H1 (cell line): ENCODE data around the gene MROH7. TPM values are rescaled to one million over a fixed set of nuclear protein-coding genes. Genes with fewer than 3 reads are reported as not detected.

Experiments
- CTBP2 ChIP-seq: IDR thresholded peaks from 2 replicates; pipeline ENCODE4 v1.7.0; 2011; ENCODE audit warnings: borderline replicate concordance, mild to moderate bottlenecking, moderate library complexity, mixed read lengths, low read length; ENCODE audit not compliant: insufficient read depth, insufficient read length
- EZH2 ChIP-seq: fragments of 200-600 bp; sonication (generic); IDR thresholded peaks from 2 replicates; pipeline ENCODE4 v1.7.1; 2012; ENCODE audit warnings: low read depth, mild to moderate bottlenecking, moderate library complexity, low read length, inconsistent platforms; ENCODE audit not compliant: severe bottlenecking
- SP4 ChIP-seq: IDR thresholded peaks from 2 replicates; pipeline ENCODE4 v1.6.1; 2012; ENCODE audit warnings: low read length, inconsistent platforms
- ZNF274 ChIP-seq: IDR thresholded peaks from 2 replicates; pipeline ENCODE4 v1.7.0; 2012; ENCODE audit warnings: low read length, borderline replicate concordance; ENCODE audit errors: extremely low read depth
- polyA plus RNA-seq, 7 experiments: library from polyadenylated mRNA; depleted of rRNA in 3 of 7; stranded (reverse) in 5 of 7; unstranded in 2 of 7; fragments of >200 nt in 5 of 7; fragments of 200-250 nt in 2 of 7; gene quantifications; 1 replicate in 5 of 7; 2 replicates in 1 of 7; 4 replicates in 1 of 7; pipeline versions ENCODE4 v1.2.1 to v1.2.3, GENCODE V29; 2011 to 2013; ENCODE audit warnings: missing spikeins in 2 of 7, mixed read lengths in 2 of 7
- total RNA-seq: library from RNA; stranded (reverse); fragmentation: NEBNext Ultra II Directional; extraction: Animal tissue kit (Norgen Biotek cat#: 25700); gene quantifications from 2 replicates; pipeline ENCODE4 v1.2.1, GENCODE V29; 2021

MROH7 gene
- total and polyA plus RNA-seq, 2 of the 8 experiments (the other 6 are each of a cell fraction or from before 2014, with no cell fraction given): 0.07 to 0.20 TPM

- TF ChIP-seq EZH2 (no peak), CTBP2 (no peak), ZNF274 (no peak), SP4 (no peak)
- TF ChIP-seq, all 59 proteins: peak for 0
These were observed 21.8 kb upstream of the MROH7 start (continued) for GRCh38 chr1:54619749-54620148.
